GM18502 (cell line): ENCODE measurements around the gene APH1B.
"Not testable (repeated sequence)": the region's sequence is repeated elsewhere in the genome, so short reads cannot be mapped to it uniquely, and the experiment has no call there.

Experiments
- ATAC-seq: cut with Tn5 transposase; IDR thresholded peaks from one replicate; pipeline ENCODE4 v1.9.1; 2021; ENCODE audit warnings: mild to moderate bottlenecking; ENCODE audit not compliant: unreplicated experiment, poor library complexity

The APH1B gene

DNA sequence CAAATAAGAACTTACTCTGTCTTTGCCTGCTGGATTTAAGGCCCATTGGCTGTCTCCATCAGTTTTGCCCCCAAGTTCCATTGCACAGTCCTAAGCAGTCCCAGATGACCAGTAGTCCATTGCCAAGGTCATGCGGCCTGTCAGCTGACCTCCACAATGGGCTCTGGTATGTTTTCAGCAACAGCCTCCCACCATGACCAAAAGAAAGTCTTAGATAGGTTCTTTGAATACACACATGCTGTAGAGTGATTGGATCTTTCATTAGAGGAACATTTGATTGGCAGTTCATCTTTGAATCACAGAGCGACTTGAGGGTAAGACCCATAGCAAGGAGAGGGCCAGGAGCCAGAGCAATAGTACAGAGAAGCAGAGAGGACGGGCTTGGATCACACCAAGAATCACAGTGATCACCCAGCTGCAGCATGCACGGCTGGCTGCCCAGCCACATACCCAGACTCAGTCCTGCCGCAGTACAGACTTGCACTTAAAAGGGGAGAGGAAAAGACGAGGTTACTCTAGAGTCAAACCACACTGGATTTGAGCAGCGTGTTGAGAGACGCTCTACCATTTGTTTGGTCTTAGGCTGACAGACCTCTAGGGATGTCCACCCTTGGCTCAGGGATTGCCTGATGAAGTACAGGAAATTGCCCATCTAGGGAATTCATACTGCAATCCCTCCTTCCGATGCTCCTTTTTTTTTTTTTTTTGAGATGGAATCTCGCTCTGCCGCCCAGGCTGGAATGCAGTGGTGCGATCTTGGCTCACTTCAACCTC lies 50.4 kb downstream of the APH1B start:
- no peak for ATAC-seq

DNA sequence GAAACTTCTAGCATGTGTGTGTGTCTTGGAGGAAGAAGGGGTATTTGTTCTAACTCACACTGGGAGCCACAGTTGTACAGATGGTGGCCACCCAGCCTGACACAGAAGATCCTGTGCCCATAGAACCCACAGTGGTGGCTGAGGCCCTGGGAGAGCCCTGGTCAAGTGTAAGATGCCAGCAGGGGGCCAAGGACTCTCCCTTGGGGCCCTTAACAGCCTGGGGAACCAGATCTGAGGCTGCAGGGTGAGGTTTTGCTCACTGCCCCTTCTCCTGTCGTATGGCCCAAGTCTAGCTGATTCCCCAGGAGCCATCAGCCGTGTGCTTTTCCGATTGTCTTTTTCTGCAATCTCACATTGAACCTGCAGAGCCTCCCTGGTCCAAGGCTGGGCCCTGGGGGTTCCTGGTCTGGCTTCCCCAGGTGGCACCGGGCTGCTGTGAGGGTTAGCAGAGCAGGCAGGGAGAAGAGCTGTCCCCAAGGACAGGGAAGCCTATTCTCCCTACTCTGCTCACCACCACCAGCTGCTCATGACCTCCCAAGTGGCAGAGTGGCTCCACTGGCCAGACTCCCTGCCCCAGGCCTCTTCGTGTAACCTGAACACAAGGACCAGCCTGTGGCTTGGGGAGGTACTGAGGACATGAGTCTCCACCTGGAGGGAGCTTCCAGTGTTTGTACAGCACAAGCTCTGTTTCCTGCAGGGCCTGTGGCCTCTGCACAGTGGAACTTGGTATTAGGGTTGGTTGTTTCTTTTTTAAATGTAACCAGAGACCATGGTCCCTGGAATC lies 52.4 kb downstream of the APH1B start:
- no peak for ATAC-seq

DNA sequence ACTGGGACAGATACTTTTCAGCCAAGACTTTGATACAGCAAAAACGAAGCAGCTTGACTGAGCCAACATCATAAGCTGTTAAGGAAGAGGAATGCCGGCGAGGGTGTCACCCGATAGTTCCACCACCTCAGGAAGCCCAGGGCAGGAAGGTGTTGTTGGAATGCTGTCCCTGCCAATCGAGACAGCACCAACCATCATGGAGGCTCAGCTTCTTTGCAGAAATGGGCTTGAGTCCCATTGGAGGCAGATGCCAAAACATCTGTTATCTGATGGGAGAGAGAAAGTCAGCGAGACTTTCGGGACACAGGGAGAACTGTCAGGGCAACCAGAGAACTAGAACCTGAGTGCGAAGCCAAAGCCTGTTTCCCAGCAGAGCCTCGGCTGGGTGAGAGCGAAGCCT lies 53.5 kb downstream of the APH1B start:
- no peak for ATAC-seq

DNA sequence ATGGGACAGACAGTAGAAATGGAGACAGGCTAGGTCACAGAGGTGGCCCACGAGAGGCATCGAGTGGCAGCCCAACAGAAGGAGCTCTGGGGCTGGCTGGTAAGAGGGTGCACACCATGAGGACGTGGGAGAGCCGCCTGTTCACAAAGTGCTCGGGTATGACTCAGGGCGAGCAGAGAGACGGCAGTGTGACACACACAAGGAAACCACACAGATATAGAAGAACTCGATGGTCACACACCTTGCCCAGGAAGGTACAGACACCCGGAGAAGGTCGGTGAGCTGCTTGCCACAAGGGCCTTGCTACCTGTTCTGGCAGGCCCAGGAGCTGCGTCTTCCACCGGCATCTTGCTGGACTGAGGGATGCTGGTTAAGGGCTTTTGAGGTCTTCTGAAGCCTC lies 54.1 kb downstream of the APH1B start:
- ATAC-seq, result no peak

DNA sequence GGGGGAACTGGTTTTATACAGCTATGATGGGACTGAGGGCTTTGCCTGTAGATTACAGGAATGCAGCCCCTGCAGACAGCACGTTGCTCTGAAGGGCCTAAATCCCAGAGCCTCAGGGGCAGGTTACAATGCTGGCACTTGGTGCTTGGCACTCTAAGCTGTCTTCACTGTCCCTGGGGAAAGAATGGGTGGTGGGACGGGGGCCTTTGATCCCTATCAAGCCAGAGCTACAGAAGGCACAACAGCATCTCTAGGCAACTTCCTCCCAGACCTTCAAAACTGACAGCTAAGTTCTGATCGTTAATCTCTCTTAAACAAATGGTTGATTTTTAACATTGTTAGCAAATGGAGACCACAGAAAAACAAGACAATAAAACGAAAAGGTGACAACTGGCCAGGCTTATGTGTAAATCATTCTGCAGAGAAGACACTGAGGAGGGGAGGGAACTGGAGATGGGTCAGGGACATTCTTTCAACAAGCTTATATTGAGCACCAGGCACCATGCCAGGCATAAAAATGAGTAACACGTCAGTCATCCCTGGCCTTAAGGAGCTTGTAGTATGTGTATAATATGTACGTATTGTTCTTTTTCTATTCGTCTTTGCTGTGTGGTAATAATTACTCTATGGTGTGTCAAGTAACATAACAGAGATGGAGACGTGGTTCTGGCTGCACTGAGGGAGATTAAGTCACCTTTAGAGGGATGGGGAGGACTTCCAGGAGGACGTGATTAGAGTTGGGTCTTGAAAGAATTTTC lies 55.1 kb downstream of the APH1B start:
- ATAC-seq, result no peak

DNA sequence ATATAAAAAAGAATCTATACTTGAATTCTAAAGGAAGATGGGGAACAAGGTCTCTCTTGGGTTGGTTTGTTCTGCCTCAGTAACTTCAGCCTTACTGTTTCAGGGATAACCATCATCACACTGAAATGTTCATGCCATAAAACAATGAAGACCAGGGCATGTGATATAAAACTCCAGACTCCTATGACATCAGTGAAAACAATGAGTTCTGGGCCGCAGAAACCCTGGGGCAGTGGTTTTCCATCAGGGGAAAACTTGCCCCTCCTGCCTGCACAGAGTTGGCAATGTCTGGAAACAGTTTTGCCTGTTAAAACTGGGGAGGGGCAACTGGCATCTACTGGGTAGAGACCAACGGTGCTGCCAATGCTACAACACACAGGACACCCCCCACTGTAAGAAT lies 57.4 kb downstream of the APH1B start:
- no peak for ATAC-seq

- ATAC-seq, result no peak
Measured at GRCh38 chr15:63335543-63336240, 58.3 kb downstream of the APH1B start.

DNA sequence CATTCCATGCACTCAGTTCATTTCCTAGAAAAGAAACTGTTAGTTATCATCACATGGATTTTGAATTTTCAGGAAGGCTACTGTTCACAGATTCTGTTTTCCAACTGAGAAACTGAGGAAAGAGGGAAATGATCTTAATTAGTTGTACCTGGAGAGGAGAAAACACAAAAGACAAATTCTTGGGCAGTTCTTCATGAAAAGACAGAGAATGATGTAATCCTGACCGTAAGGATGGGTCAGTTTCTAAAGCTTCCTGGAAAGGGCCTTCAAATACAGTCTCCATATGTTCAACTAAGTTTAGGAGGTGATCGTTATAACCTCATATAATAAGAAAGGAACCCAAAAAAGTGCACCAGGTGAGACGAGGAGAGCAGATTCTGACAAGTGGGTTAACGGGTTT lies 59.6 kb downstream of the APH1B start:
- ATAC-seq, result no peak

DNA sequence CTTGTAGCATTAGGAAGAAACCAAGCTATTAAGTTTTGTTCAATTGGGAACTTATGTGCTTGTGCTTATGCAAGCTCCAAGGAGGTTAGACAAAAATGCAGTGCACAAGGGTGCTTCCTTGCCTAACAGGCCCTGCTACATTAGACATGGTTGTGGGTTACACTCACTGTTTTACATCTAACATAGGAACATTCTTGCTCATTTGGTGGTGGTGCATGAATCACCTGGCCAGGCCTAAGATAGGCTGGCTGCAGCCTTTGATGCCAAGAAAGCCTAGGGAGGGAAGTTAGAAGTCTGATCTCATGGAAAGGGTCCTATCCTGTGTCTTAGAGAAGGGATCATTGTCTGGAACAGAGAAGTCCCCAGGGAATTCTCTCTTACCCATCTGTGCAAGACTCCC lies 60.8 kb downstream of the APH1B start:
- ATAC-seq, result no peak

- ATAC-seq, result no peak
Measured at GRCh38 chr15:63339006-63339766, 61.8 kb downstream of the APH1B start.

DNA sequence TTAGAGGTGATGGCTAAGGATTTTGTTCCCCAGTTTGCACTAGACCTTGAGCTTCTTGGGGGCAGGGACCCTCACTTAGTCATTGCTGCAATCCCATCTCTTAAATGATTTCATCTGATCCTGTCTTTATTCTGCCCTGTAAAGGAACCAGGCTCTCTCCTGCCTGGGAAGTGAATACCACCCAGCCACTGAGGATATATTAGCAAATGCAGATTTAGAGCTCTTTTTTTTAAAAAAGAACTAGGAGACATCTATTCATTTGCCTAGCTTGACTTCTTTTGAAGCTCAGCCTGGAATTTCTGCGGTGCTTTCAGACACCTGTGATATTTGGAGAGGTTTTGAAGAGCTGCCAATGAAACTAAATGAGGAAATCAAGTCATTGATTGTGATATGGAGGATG lies 62.4 kb downstream of the APH1B start:
- ATAC-seq, result no peak

GRCh38 chr15:63340353-63340752 lies 62.9 kb downstream of the APH1B start:
- ATAC-seq, result no peak

GRCh38 chr15:63340878-63341277 lies 63.5 kb downstream of the APH1B start:
- no peak for ATAC-seq

DNA sequence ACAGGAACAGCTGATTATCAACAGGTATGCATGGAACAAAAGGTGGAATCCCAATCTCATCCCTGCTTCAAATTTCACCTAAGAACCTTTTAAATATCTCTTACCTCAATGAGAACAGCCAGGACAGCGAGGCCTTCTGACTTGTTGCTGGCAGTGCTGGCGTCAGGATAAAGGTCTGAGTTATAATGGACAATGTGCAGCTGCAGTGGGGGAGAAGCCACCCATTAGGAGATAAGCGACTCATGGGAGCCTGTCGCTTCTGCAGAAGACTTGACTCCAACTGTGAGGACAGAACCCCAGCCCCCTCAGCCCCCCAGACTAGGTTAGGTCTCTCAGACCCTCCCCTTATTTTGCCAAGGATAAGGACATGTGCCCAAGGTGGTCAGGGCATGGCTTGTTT lies 64.5 kb downstream of the APH1B start:
- no peak for ATAC-seq

DNA sequence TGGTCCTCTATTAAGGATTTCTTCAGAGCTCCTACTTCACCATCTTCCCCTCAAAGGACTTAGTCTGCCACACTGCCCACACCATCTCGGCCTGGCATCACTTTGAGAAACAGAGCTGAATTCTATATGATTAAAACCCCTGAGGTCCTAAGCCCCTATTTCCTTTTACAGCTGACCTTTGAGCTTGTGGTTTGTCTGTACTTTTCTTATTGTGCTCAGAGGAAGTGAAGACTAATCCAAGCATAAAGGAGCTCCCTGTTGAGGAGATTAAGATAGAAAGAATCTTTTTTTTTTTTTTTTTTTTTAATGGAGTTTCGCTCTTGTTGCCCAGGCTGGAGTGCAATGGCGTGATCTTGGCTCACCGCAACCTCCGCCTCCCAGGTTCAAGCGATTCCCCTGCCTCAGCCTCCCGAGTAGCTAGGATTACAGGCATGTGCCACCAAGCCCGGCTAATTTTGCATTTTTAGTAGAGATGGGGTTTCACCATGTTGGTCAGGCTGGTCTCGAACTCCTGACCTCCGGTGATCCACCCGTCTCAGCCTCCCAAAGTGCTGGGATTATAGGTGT lies 65.7 kb downstream of the APH1B start:
- ATAC-seq, result not testable (repeated sequence)

DNA sequence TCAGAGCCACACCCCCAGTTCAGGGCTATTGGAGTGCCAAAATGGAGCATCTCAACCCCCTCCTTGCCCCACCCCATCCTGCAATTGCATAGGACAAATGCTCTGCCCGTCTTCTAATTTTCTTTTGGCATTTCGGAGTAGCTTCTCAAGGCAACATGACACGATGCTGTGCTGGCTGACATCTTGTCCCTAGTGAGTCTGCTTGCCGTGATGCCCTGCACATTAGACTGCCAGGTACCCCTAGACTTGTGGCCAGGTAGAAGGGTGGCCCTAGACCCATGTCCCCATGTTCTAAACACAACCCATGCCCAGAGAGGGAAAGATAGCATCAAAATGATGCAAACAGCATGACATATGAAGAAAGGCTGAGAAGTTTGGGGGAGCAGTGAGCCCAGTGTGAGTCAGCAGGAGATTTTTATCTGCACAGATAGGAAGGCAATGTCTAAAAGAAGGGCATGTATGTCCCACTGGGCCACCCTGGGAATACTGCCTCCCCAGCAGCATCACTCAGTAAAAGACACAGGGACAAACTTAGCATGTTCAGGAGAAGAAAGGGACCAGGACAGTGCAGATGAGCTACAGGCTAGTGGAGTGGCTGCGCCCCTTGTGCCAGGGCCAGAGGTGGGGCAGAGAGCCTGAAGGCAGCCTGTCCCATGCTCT lies 67.5 kb downstream of the APH1B start:
- no peak for ATAC-seq

- ATAC-seq, result no peak
Measured at GRCh38 chr15:63345391-63345752, 68.0 kb downstream of the APH1B start.

GRCh38 chr15:63347074-63347857 lies 69.9 kb downstream of the APH1B start:
- ATAC-seq, result no peak
